Measurements from ENCODE around the gene EML6. TPM values are rescaled to one million over a fixed set of nuclear protein-coding genes. Genes with fewer than 3 reads are reported as not detected.

Gene EML6
- polyA plus RNA-seq, 1 of the 3 experiments (the other 2 are of a cell fraction): 1.1 TPM

- Histone ChIP-seq H3K4me3 (ENCODE audit: low read depth in 2 of 2, low read length in 1 of 2) (no peak overlapping the region), H3F3A (replicated peaks; ENCODE audit: insufficient read depth) (no peaks in the 10 kb centered on the region), H3K4me1 (ENCODE audit: control insufficient read depth in 1 of 2, insufficient read depth in 2 of 2, low read depth in 1 of 2, low read length in 1 of 2) (no peaks in the 10 kb centered on the region), H3K4me2 (no peak overlapping the region), H3K9me3 (no peaks in the 10 kb centered on the region), H4K20me1 (ENCODE audit: insufficient read depth) (no peaks in the 10 kb centered on the region), H2AFZ (ENCODE audit: low read depth) (no peak overlapping the region), H3K36me3 (replicated peaks in 1 of 2; ENCODE audit: control insufficient read depth in 1 of 2, insufficient read depth in 2 of 2, low read length in 1 of 2) (no peaks in the 10 kb centered on the region), H3K27me3 (ENCODE audit: insufficient read depth) (no peaks in the 10 kb centered on the region), H3K9ac (no peak overlapping the region), H3K27ac (ENCODE audit: low read depth in 2 of 2, low read length in 1 of 2) (no peak overlapping the region), H3K79me2 (ENCODE audit: insufficient read depth) (no peaks in the 10 kb centered on the region), H3K9me2 (no peaks in the 10 kb centered on the region; the same call in 1 of the 2 replicates)
- ChIA-PET CTCF (interaction anchor here (1.0 to 3.0 kb wide), 3 partner anchors 10 to 48 kb away, joined by 3 to 12 read pairs (median 3); no protein-coding TSS in a partner anchor), POLR2A (no interaction called here)
- 68% methylated on average over 2 of the region's 2 CpGs for WGBS (ENCODE audit: low lambda C conversion rate)
- DNase-seq: no peak
- no peak for TF ChIP-seq EP300 (IDR thresholded peaks at IDR 0.05; ENCODE audit: borderline replicate concordance in 1 of 2, low read depth in 1 of 2, low read length in 1 of 2)
- no peak for TF ChIP-seq SMC3 (IDR thresholded peaks at IDR 0.05; ENCODE audit: low read depth, low read length)
- TF ChIP-seq RAD21 (IDR thresholded peaks at IDR 0.05; ENCODE audit: low read length): no peak
- no peak for TF ChIP-seq RXRA (IDR thresholded peaks at IDR 0.05; ENCODE audit: borderline replicate concordance, low read depth)
- no peak for TF ChIP-seq USF2 (IDR thresholded peaks at IDR 0.05; ENCODE audit: borderline replicate concordance, low read depth, low read length)
- TF ChIP-seq TAF1 (IDR thresholded peaks at IDR 0.05; ENCODE audit: borderline replicate concordance, low read depth, low read length): no peak
- TF ChIP-seq USF1 (IDR thresholded peaks at IDR 0.05; ENCODE audit: borderline replicate concordance, low read depth): no peak
Observed at GRCh38 chr2:54889053-54889452, 165.6 kb downstream of the EML6 start.

- H3K27me3 ChIP-seq (ENCODE audit: insufficient read depth): no peaks in the 10 kb centered on the region
- POLR2A ChIA-PET: no interaction called here
- no peaks in the 10 kb centered on the region for H3K36me3 ChIP-seq (replicated peaks in 1 of 2; ENCODE audit: control insufficient read depth in 1 of 2, insufficient read depth in 2 of 2, low read length in 1 of 2)
- H3K4me2 ChIP-seq: no peak overlapping the region
- H3K9me3 ChIP-seq: no peaks in the 10 kb centered on the region
- CTCF ChIA-PET: interaction anchor here (3.0 kb wide), 1 partner anchor 7 kb away, joined by 12 read pairs; no protein-coding TSS in a partner anchor
- no peaks in the 10 kb centered on the region for H3K4me1 ChIP-seq (ENCODE audit: control insufficient read depth in 1 of 2, insufficient read depth in 2 of 2, low read depth in 1 of 2, low read length in 1 of 2)
- no peaks in the 10 kb centered on the region for H4K20me1 ChIP-seq (ENCODE audit: insufficient read depth)
- H3K9me2 ChIP-seq: no peaks in the 10 kb centered on the region; the same call in 1 of the 2 replicates
- H3K27ac ChIP-seq (ENCODE audit: low read depth in 2 of 2, low read length in 1 of 2): no peak overlapping the region
- no peak overlapping the region for H3K9ac ChIP-seq
- no peaks in the 10 kb centered on the region for H3F3A ChIP-seq (replicated peaks; ENCODE audit: insufficient read depth)
- H2AFZ ChIP-seq (ENCODE audit: low read depth): no peak overlapping the region
- no peak for DNase-seq
- TF ChIP-seq RAD21 (IDR thresholded peaks at IDR 0.05; ENCODE audit: low read length): no peak
- TF ChIP-seq SIN3A (IDR thresholded peaks at IDR 0.05; ENCODE audit: borderline replicate concordance, low read depth, low read length): no peak
- no peak for TF ChIP-seq ZBTB33 (IDR thresholded peaks at IDR 0.05; ENCODE audit: borderline replicate concordance, low read depth)
- no peak for TF ChIP-seq USF1 (IDR thresholded peaks at IDR 0.05; ENCODE audit: borderline replicate concordance, low read depth)
- TF ChIP-seq REST (IDR thresholded peaks at IDR 0.05; ENCODE audit: low read depth, low read length): no peak
- TF ChIP-seq ELF1 (IDR thresholded peaks at IDR 0.05): no peak
- no peak for TF ChIP-seq RCOR1 (IDR thresholded peaks at IDR 0.05; ENCODE audit: low read length)
- no peak for TF ChIP-seq POLR2AphosphoS5 (IDR thresholded peaks at IDR 0.05; ENCODE audit: low read depth, low read length)
- no peak for TF ChIP-seq SMC3 (IDR thresholded peaks at IDR 0.05; ENCODE audit: low read depth, low read length)
- TF ChIP-seq MEF2A (IDR thresholded peaks at IDR 0.05; ENCODE audit: borderline replicate concordance, low read depth): no peak
- TF ChIP-seq MXI1 (IDR thresholded peaks at IDR 0.05; ENCODE audit: low read depth, low read length): no peak
- TF ChIP-seq FOSL2 (IDR thresholded peaks at IDR 0.05; ENCODE audit: borderline replicate concordance, low read depth): no peak
- no peak for TF ChIP-seq FOXJ3 (CRISPR knock-in tag; IDR thresholded peaks at IDR 0.05)
- H3K4me3 ChIP-seq (ENCODE audit: low read depth in 2 of 2, low read length in 1 of 2): no peak overlapping the region
- H3K79me2 ChIP-seq (ENCODE audit: insufficient read depth): no peaks in the 10 kb centered on the region
- 71% methylated on average over 4 of the region's 4 CpGs for WGBS (ENCODE audit: low lambda C conversion rate)
Observed at GRCh38 chr2:54891909-54892308, 168.4 kb downstream of the EML6 start.

Measured in SK-N-SH (cell line).